Right renal cortex interstitium (tissue), 3 donors: ENCODE data around the gene CRTC2. TPM values are rescaled to one million over a fixed set of nuclear protein-coding genes. Genes with fewer than 3 reads are reported as not detected.
"Not testable (repeated sequence)": the region's sequence is repeated elsewhere in the genome, so short reads cannot be mapped to it uniquely, and the experiment has no call there.

Source experiments
- DNase-seq, 3 donors: peaks; one replicate each; pipeline ENCODE4 v3.0.0-alpha.2; 2013; ENCODE audit warnings: low read depth in 3 of 3, low spot score in 2 of 3
- polyA plus RNA-seq, 3 donors: library from polyadenylated mRNA; unstranded; fragments of 120-200 nt; gene quantifications; one replicate each; pipeline ENCODE4 v1.2.1, GENCODE V29; 2013; ENCODE audit not compliant: insufficient read length in 3 of 3

The CRTC2 gene
- polyA plus RNA-seq, 3 donors: 33.9 to 35.2 (median 34.1) TPM

DNA sequence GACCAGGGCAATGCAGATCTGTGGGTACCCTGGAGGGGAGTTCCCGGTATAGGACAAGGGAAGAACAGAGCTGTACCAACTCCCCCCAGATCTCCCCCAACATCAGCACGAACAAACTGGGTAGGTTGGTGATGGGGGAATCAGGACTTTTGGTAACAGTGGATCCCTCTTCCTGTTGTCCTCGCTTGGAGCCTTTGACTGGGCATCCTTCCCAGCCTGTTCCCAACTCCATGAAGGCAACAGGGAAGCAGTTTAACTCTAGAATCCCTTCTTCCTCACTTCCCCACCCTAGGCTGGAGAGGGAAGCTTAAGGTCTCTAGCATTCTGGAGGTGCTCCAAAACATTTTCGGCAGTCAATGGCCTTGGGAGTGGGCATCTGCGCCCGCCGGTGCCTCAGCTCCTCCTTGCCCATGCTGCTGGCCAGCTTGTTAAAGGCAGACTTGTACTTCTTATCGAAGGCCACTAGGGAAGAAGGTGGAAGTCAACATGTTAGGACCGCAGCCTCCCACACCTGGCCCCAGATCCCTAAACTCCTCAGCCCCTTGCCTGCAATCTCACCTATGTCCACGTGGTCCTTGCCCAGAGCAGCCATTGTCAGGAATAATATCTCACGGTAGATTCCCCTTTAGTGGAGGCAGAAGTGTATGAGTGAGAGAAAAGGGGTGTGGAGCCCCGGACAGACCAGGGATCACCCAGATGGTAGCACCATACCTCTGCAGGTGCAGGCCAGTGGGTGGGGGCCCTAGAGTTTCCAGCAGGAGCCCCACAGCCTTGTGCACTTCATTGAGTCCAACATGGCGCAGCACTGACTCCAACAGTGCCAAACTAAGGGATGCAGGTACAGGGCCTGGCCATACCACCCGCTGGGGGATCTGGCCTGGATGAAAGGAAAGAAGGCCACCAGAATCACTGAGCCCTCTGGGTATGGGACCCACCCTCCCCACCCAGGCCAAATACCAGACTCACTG lies 28.1 kb downstream of the CRTC2 start:
- no peak for DNase-seq

DNA sequence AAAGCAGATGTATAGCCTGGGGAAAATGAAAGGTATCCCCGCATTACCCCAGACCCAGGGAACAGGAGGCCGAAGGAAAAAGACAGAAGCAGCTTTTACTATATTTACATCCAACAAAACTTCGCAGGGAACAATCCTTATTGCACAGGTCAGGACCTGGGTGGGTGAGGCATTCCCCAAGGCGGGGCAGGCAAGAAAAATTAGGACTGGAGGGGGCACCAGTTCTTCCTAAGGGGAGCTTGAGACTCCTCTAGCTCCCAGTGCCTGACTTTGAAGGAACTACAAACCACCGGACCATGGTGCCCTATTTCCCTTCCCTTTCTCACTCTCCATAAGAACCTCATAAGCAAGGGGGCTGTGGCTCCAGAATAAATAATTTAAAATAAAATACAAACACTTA lies 29.0 kb downstream of the CRTC2 start:
- no peak for DNase-seq

DNA sequence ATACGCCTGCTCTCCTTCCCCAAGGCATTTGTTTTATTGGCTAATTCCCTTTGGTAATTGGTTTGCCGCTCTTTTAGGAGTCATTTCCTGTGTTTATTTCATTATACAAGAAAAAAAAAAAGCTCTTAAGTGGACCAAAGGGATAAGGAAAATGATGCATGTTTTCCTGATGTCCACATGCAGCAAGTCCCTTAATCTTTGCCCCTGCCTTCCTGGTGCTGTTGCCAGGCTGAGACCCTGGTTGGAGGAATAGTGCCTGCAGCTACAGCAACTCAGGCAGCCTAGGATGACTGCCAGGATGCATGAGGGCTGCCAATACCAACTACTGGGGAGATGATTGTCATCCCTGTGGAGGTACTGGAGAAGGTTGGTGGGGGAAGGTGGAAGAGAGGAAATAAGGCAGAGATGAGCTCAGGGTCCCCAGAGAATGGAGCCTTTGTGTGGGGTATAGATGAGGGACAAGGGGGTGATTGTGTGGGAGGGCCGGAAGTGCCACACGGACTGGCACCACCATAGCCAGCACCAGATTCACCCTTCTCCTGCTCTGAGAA lies 29.5 kb downstream of the CRTC2 start:
- DNase-seq: no peak

DNA sequence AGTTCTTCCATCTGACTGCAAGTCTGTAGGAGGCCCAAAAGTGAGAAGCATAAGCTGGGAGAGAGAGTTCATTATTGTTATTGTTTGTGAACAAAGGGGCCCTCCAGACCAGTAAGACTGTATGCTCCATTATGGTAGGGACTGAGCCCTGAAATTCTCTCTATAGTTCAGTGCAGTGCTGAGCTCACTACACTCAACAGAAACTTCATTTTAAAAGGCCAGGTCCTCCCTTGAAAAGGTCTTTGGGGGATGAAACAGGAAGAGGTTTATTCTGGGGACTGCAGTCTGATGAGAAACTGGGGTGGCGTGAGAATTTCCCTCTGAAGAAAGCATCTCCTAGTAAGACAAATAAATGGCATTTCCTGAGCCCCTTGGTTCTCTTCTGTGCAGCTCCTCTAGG lies 30.2 kb downstream of the CRTC2 start:
- no peak for DNase-seq

DNA sequence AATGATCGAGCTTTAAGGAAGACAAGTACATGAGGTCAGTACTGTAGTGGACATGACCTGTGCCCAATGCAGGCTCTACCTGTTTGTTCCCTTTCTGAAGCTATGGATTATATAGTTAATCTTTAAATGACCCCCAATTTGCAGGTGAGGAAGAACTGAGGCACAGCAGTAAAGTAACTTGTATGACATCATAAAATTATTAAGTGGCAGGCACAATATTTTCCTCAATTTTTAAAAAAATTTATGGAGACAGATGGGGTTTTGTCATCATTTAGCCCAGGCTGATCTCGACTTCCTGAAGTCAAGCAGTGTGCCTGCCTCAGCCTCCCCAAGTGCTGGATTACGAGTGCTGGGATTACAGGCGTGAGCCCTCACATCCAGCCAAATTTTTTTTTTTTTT lies 32.0 kb downstream of the CRTC2 start:
- DNase-seq: no peak

DNA sequence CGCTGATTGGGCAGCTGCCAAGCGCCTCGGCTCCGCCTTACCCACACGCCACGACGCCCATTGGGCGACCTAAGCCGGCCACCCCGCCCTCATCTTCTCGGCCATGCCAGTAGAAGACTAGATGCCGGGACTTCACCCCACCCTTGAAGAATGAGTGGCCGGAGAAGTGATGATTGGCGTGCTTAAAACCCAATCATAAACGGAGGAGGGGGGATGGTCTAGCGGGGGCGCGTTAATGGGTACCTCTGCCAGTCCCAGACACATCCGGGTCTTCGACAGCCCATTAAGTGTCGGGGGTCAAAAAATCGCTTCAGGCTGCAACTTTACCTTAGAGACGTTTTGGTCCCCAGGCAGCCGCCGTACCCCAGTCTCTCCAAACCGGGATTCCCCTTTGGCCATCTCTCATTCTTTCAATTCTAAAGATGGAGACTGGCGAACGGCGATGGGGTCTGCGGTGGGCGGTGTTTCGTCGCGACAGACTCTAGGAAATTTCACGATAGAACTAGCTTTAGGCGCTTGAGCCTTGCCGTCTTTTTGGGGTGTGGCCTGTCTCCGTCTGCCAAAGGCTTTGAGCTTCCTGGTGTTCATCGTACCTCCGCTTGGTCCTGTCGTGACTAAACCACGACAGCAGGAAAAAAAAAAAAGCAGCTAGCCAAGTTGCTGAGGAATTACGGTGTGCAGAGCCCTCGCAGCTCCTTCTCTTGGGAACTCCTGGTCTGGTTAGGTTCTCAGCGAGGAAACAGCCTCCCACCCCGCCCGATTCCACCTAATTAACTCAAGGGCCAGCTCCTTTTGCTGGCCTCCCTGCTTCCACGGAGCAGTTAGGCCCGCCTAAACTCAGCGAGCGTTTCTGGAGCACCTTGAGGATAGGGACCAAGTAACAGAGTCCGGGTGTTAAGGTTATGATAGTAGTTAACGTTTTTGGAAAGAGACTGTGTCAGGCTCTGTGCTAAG lies 35.2 kb downstream of the CRTC2 start, which contains the start of gene GATAD2B:
TSS of gene GATAD2B (minus strand) at position 1 of the 954 bp plus-strand sequence. CDS start 94,625 bp downstream, outside the sequence.
- peak; percentile 99 to 100 (median 100) for DNase-seq

DNA sequence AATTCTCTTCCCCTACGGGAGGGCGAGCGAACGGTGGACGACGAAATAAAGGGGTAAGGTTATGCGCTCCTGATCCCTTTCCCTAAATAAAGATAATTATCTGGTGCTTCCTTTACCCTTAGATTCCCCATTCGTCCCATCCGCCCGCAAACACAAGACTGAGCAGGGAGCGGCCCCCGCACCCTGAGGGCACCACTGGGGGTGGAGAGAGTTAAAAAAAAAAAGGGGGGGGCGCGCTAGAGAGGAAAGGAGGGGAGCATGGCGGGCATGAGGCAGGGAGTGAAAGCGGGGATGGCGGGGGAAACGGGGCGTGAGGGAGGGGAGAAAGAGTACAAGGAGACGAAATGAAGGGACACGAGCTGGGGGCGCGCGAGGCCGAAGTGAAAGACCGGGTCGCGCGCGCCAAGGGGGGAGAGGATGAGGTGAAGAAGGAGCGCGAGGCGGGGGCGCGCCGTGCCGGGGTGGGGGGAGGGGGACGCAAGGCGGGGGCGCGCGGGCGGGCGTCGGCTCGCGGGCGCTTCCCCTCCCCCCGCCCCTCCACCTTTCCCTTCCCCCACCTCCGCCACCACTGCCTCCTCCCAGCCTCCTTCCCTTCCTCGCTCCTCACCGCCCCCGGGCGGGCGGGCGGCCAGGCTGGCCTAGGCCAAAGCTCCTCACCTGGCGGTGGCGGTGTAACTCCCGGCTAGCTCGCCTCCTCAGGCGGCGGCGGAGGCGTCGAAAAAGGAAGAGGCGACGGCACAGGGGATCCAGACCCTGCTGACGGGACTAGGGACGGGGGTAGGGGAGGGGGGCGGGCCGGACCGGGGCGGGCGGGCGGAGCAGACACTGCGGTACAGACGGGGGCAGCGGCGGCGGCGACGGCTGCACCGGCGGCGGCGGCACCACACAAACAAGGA lies 36.1 kb downstream of the CRTC2 start:
- peak in 1 of 3 donors; percentile 25 for DNase-seq

DNA sequence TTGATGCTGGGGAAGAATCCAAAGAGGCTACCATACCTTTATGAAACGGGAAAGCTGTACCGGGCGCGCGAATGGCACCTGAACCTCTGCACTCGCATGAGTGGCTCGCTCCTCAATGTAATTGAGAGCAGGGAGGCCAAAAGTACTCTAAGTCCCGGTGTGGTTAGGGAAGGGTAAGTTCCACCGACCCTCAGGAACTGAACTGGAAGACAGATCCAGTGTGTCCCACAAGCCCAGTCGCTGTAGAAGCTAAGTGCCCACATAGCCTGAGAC lies 36.7 kb downstream of the CRTC2 start:
- no peak for DNase-seq

DNA sequence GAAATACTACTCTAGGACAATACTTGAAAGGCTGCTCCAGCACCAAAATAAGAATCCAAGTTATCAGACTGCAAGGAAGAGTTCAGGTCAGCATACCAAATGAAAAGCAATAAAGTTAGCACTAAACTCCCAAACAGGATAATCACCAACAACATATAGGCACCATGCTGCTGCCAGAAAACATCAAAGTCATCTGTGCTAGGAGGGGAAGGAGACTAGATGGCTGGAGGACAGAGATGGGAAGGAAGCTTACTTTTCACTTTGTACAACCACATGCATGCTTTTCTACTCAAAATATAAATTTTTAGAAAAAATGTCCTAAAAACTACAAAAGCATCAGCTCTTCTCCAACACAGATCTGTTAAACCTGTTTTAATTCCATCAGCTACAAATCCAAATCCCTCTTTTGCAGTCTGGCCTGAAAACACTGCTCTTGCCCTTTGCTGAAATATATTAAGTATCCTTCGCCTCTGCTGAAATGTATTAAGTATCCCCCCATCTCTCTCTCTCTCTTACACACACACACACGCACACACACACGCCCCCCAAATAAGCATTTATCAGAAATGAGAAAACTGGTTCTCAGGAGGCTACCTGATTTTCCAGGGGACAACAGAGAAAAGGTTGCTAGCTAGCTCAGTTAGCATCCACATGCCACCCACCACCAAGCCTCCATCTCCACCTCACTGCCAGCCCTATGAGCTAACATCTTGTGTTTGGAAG lies 37.2 kb downstream of the CRTC2 start:
- DNase-seq: no peak

DNA sequence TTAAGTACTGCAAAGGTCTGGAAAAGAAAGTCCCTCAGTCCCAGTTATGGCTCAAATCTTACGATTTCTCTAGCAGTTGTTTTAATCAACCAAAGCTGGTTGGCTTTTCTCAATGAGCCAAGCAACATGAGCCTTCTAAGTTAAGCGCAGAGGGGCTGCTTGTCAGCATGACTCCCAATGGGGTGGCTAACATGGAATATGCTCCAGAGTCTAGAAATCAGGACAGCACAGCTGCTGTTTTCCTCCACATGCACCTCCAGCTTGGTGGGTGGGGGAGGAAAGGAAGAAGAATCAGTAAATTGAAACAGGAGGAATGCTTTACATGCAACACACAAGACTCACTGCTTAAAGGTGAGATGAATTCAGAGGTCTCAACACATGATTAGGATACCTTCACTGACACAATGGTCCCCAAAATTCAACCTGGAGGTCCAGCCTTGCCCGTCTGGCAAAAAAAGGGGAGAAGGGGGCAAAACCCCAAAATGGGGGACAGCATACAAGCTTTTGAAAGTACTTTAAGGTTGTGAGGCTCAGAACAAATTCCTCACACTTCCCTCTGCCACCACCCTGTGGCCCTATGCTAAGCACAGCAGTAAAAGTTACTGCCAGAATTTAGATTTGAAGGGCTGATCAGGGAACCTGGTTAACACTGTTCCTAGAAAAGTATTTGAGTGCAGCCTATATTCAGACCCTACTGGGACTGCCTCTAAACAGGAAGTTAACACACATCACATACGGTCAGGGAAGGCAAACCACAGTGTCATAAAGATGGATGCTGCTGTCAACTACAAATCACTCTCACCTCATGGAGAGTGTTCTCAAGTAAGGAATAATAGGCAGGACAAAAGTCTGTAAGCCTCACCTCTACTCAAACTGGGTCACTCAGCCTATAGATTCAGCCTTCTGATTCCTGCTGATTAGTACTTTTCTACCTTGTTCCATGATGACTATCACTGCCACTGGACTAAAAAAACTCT lies 38.2 kb downstream of the CRTC2 start:
- no peak for DNase-seq

DNA sequence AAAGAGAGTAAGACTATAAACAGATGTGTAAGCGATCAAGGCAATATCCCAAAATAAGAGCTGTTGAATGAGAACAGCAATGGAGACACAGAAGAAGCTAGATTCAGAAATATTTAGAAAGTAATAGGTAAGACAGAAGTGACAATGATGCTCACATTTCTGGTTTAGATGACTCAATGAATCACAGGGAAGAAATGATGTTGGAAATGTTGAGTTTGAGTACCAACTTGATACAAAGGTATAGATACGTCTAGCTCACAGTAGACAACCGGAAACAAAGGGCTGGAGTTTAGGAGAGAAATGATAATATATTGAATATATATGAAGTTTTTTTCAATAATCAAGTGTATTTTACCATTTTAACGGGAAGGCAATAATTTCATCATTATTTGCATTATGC lies 42.1 kb downstream of the CRTC2 start:
- no peak for DNase-seq

DNA sequence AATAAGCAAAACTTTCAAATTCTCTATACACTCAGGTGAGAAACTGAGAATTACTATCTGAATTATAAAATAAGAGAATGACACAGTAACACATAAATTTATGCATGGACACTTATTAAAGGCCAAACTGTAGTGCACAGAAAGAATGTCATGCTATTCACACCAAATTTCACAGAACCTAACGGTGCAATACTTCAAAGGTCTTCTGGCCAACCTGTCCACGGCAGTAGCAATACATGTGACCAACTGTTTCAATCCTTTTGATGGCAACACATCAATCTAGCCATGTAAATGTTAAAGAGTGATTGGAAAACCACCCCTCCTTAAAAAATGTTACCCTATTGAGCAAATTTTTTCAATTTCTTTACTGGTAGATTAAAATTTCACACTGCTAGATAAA lies 46.1 kb downstream of the CRTC2 start:
- no peak for DNase-seq

DNA sequence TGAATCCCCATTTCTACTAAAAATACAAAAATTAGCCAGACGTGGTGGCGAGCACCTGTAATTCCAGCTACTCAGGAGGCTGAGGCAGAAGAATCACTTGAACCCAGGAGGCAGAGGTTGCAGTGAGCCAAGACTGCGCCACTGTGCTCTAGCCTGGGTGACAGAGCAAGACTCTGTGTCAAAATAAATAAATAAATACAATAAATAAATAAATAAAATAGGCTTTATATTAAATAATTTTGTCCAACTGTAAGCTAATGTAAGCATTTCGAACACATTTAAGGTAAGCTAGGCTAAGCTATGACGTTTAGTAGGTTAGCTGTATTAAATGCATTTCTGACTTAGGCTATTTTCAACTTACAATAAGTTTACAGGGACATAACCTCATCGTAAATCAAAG lies 47.9 kb downstream of the CRTC2 start:
- not testable (repeated sequence) for DNase-seq

DNA sequence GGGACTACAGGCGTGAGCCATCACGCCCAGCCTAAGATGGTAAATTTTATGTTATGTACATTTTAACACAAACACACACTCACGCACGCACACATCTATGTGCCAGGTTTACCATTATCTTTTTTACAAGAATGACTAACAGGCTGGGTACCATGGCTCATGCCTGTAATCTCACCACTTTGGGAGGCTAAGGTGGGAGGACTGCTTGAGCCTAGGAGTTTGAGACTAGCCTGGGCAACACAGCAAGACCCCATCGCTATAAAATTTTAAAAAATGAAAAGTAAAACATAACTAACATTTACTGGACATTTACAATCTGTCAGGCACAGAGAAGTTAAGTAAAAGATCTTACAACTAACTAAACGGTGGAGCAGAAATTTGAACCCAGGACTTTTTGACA lies 50.3 kb downstream of the CRTC2 start:
- DNase-seq: no peak

DNA sequence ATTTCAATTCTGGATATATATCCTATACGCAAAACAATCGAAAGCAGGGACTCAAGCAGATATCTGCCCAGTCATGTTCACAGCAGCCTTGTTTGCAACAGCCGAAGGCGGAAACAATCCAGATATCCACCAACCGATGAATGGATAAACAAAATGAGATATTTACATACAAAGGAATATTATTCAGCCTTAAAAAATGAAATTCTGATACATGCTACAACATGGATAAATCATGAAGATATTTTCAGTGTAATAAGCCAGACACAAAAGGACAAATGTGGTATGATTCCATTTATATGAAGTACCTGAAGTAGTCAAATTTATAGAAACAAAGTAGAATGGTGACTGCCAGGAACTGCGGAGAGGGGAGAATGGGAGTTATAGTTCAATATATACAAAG lies 51.3 kb downstream of the CRTC2 start:
- DNase-seq: no peak

DNA sequence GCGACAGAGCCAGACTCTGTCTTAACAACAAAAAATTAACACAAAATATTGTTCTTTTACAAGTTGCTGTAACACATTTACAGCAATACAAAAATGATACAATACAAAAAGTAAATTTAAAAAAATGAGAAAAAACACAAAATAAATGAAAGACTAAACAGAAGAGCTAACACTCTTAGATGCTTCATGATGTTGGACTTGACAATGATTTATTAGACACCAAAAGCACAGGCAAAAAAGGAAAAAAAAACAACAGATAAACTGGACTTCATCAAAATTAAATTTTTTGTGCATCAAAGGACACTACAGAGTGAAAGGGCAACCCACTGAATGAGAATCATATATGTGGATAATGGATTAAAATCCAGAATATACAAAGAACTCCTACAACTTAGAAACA lies 52.0 kb downstream of the CRTC2 start:
- DNase-seq: no peak

DNA sequence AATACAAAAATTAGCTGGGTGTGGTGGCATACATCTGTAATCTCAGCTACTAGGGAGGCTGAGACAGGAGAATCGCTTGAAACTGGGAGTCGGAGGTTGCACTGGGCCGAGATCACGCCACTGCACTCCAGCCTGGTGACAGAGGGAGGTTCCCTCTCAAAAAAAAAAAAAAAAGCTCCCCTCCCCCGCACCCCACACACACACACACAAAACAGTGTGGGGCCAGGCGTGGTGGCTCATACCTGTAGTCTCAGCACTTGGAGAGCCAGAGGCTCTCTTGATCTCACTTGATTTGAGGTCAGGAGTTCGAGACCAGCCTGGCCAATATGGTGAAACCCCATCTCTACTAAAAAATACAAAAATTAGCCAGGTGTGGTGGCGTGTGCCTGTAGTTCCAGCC lies 52.5 kb downstream of the CRTC2 start:
- DNase-seq: not testable (repeated sequence)

DNA sequence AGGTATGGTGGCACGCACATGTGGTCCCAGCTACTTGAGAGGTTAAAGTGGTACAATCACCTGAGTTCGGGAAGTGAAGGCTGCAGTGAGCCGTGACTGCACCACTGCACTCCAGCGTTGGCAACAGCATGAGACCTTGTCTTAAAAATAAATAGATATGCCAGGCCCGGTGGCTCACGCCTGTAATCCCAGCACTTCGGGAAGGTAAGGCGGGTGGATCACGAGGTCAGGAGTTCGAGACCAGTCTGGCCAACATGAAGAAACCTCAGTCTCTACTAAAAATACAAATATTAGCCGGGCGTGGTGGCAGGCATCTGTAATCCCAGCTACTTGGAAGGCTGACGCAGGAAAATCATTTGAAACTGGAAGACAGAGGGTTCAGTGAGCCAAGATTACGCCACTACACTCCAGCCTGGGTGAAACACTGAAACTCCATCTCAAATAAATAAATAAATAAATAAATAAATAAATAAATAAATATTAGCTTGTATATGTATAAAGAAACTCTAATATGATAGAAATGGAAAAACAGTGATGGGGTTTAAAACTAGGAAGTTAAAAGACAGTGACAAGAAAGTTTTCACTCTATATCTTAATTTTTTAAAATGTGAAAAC lies 54.5 kb downstream of the CRTC2 start:
- DNase-seq: no peak
